ENCODE results near the gene TIGD1.

- no peak for TF ChIP-seq EZH2 (IDR thresholded peaks at IDR 0.05)
- no peak for TF ChIP-seq FOXP2 (optimal IDR thresholded peaks at IDR 0.05; ENCODE audit: control extremely low read depth, extremely low read length, insufficient read depth)
Observed at GRCh38 chr2:232525791-232526371, 24.5 kb downstream of the TIGD1 start, which contains the start of gene CHRND.
